GM20000 (cell line): Measurements from ENCODE around the gene TNIK.

Source experiments
- DNase-seq: peaks from one replicate; pipeline ENCODE4 v3.0.0; 2012; ENCODE audit warnings: low spot score
- TF ChIP-seq, protein P1 (sequence below): IDR thresholded peaks from 2 replicates; pipeline ENCODE4 v1.5.1; 2012; ENCODE audit warnings: mild to moderate bottlenecking, control low read depth; ENCODE audit errors: extremely low read depth, missing control alignments

Gene TNIK

DNA sequence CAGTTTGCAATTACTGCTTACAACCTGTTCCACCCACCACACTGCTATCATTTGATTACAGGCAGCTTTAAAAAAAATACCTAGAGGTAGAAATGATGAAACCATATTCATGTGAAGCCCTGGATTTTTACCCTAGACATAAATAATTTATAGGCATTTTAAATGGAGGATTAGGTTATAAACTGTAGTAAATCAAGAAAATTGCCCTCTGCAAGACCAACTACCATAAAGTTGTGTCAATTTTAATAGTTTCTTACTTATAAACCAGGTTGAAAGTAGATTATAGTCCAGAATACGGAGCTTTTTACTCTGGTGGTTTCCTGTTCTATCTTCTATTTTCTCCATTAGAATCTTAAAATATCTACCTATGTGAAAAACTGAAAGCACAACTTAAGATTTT is 13.9 kb downstream of the TNIK start:
- TF ChIP-seq, protein P1, sequence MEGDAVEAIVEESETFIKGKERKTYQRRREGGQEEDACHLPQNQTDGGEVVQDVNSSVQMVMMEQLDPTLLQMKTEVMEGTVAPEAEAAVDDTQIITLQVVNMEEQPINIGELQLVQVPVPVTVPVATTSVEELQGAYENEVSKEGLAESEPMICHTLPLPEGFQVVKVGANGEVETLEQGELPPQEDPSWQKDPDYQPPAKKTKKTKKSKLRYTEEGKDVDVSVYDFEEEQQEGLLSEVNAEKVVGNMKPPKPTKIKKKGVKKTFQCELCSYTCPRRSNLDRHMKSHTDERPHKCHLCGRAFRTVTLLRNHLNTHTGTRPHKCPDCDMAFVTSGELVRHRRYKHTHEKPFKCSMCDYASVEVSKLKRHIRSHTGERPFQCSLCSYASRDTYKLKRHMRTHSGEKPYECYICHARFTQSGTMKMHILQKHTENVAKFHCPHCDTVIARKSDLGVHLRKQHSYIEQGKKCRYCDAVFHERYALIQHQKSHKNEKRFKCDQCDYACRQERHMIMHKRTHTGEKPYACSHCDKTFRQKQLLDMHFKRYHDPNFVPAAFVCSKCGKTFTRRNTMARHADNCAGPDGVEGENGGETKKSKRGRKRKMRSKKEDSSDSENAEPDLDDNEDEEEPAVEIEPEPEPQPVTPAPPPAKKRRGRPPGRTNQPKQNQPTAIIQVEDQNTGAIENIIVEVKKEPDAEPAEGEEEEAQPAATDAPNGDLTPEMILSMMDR = no peak
- DNase-seq = no peak

GRCh38 chr3:171445620-171446204 is 14.5 kb downstream of the TNIK start:
- TF ChIP-seq, protein P1 = no peak
- no peak for DNase-seq

DNA sequence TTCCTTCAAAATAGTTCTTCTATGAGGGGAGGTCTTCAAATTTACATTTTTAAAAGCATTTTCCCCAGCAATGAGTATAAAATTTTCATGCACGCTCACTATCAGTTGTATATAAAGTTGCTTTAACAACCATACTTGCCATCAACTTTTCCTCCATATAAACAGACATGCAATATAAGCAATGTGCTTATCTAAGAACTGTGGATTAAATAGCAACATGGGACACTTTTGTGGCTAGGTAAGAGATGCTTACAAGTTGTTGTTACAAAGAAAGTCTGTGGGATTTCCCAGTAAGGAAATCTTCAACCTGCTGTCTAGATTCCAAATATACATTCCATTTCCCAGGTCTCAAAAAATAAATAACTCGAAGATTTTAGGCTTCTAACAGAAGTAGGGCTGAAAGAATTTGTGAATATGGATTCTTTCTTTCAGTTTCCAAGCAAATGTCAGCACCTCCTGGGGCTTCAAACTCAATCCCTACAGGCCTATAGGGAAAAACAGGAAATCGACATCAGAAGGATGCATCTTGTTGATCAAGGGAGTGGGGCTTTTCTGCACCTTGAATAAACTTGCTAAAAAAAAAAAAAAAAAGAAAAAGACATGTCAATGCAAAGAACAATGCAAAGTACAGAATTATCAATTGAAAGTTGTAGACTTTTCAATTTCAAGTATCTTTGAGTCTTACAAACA is 16.1 kb downstream of the TNIK start:
- DNase-seq = no peak
- TF ChIP-seq, protein P1 = no peak

DNA sequence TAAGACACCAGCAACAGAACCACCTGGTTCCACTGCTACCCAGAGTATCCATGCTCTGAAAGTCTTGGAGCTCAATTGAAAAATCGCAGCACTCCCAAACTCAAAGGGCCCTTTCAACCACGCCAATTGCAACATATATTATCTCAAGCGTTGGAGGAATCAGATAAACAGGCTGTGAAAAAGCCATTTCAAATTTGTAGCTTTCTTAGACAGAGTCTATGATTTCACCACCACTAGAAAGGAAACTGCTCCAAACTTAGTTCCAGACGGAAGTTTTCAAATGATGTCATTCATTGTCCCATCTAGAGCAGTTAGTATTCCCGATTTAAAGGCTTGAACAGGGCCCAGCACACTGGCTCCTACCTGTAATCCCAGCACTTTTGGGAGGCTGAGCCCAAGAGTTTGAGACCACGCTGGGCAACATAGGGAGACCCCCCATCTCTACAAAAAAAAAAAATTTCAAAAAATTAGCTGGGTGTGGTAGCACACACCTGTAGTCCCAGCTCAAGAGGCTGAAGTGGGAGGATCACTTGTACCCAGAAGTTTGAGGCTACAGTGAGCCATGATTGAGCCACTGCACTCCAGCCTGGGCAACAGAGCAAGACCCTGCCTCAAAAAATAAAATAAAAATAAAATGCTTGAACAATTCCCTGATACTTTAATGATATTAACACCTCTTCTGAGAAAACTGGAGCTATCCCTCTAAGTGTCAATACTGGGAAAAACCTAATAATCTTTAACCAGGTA is 16.8 kb downstream of the TNIK start:
- no peak for DNase-seq

GRCh38 chr3:171442184-171442583 is 18.0 kb downstream of the TNIK start:
- DNase-seq = no peak
- TF ChIP-seq, protein P1 = no peak

More for the DNA sequence above, 16.8 kb downstream of the TNIK start:
- TF ChIP-seq, protein P1 = no peak

GRCh38 chr3:171441381-171441780 is 18.8 kb downstream of the TNIK start:
- TF ChIP-seq, protein P1 = no peak
- DNase-seq = no peak

DNA sequence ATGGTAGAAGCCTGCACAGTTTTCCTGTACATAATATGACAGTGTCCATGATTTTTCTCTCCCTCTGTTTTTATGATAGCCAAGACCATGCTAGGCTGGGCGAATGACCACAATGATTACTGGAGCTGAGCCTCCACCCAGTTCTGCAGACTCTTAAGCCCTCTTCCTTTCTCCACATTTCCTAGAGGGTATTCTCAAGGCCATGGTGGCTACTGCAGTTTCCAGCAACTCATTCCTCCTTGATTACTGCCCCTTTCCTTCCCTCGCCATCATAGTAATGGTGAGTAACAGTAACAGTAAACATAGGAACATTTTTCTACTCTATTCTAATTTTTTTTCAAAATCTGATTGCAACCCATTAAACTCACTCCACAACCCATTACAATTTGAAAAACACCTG is 20.2 kb downstream of the TNIK start:
- TF ChIP-seq, protein P1 = no peak
- no peak for DNase-seq
